AG20443 (cell line): ENCODE data around the gene KIF5B.
"Not testable (repeated sequence)": the region's sequence is repeated elsewhere in the genome, so short reads cannot be mapped to it uniquely, and the experiment has no call there.

Experiments used
- DNase-seq: peaks from one replicate; pipeline ENCODE4 v3.0.0; 2012; ENCODE audit warnings: low spot score, mixed read lengths

KIF5B gene

GRCh38 chr10:32007026-32007425 lies 49.2 kb downstream of the KIF5B start:
- no peak for DNase-seq

- DNase-seq, result peak; percentile 31
These were observed 51.2 kb downstream of the KIF5B start for GRCh38 chr10:32005050-32005449.

- DNase-seq, result peak; percentile 12
These were observed 52.0 kb downstream of the KIF5B start for GRCh38 chr10:32004161-32004591.

- no peak for DNase-seq
These were observed 53.7 kb downstream of the KIF5B start for GRCh38 chr10:32002531-32002930.

- peak; percentile 54 for DNase-seq
These were observed 55.3 kb downstream of the KIF5B start for GRCh38 chr10:32000937-32001336.

- no peak for DNase-seq
These were observed 56.4 kb downstream of the KIF5B start for GRCh38 chr10:31999836-32000235.

GRCh38 chr10:31999070-31999660 lies 57.1 kb downstream of the KIF5B start:
- no peak for DNase-seq

- DNase-seq, result no peak
These were observed 61.3 kb downstream of the KIF5B start for GRCh38 chr10:31994926-31995325.

- no peak for DNase-seq
These were observed 65.3 kb downstream of the KIF5B start for GRCh38 chr10:31990937-31991336.

GRCh38 chr10:31987786-31988185 lies 68.4 kb downstream of the KIF5B start:
- not testable (repeated sequence) for DNase-seq

- no peak for DNase-seq
These were observed 74.1 kb downstream of the KIF5B start for GRCh38 chr10:31982111-31982510.

GRCh38 chr10:31980471-31980870 lies 75.8 kb downstream of the KIF5B start:
- no peak for DNase-seq

GRCh38 chr10:31979071-31979470 lies 77.2 kb downstream of the KIF5B start:
- DNase-seq, result not testable (repeated sequence)

- no peak for DNase-seq
These were observed 78.1 kb downstream of the KIF5B start for GRCh38 chr10:31978156-31978483.

- peak; percentile 45 for DNase-seq
These were observed 78.6 kb downstream of the KIF5B start for GRCh38 chr10:31977440-31978155.

- no peak for DNase-seq
These were observed 81.0 kb downstream of the KIF5B start for GRCh38 chr10:31975157-31975765.

- no peak for DNase-seq
These were observed 81.6 kb downstream of the KIF5B start for GRCh38 chr10:31974434-31975124.

GRCh38 chr10:31972519-31973041 lies 83.6 kb downstream of the KIF5B start:
- DNase-seq, result no peak

GRCh38 chr10:31969847-31970246 lies 86.4 kb downstream of the KIF5B start:
- DNase-seq, result not testable (repeated sequence)

GRCh38 chr10:31963589-31963980 lies 92.6 kb downstream of the KIF5B start:
- DNase-seq, result no peak

- no peak for DNase-seq
These were observed 93.2 kb downstream of the KIF5B start for GRCh38 chr10:31962826-31963588.
